ENCODE results near the gene ETFA. TPM values are rescaled to one million over a fixed set of nuclear protein-coding genes. Genes with fewer than 3 reads are reported as not detected.

Gene ETFA
- polyA plus RNA-seq, 3 donors, result 62.1 to 178 (median 166) TPM

GRCh38 chr15:76333720-76334437, 22.6 kb upstream of the ETFA start:
- Mint-ChIP-seq H3K4me1 (peaks cover 38% of the 10 kb centered on the region), H3K27ac (peak overlapping the region in 2 of 7 donors; percentile 1 to 58), H3K9me3 (peaks cover 0 to 34% (median 25%) of the 10 kb centered on the region in 7 donors), H3K27me3 (ENCODE audit: low read depth in 3 of 3) (peaks cover 58 to 77% (median 68%) of the 10 kb centered on the region in 3 donors), H3K36me3 (peaks cover 8 to 22% of the 10 kb centered on the region in 2 donors), H3K4me3 (peak overlapping the region in 1 of 2 donors; percentile 94)
- Histone ChIP-seq H3K9me3 (replicated peaks in 1 of 2; ENCODE audit: control insufficient read depth in 1 of 2, insufficient read depth in 1 of 2, low read length in 2 of 2) (peaks cover 2 to 19% of the 10 kb centered on the region in 2 donors), H3K4me2 (replicated peaks; ENCODE audit: extremely low read depth, low read length, poor library complexity, severe bottlenecking) (no peak overlapping the region), H3K36me3 (replicated peaks in 1 of 2; ENCODE audit: control insufficient read depth in 1 of 2, insufficient read depth in 2 of 2, low read length in 2 of 2) (no peaks in the 10 kb centered on the region), H3K9ac (ENCODE audit: insufficient read depth, low read length, poor library complexity, severe bottlenecking) (no peak overlapping the region), H3K4me1 (ENCODE audit: control insufficient read depth in 1 of 2, insufficient read depth in 2 of 2, low read length in 2 of 2) (peaks cover 40 to 41% of the 10 kb centered on the region in 2 donors), H2AFZ (ENCODE audit: insufficient read depth, low read depth, low read length, poor library complexity, severe bottlenecking) (no peak overlapping the region), H4K20me1 (ENCODE audit: insufficient read depth, low read length) (peaks cover 5% of the 10 kb centered on the region), H3K4me3 (replicated peaks in 1 of 3; ENCODE audit: low read depth in 2 of 3, low read length in 3 of 3) (no peak overlapping the region), H3K79me2 (ENCODE audit: insufficient read depth, low read length) (no peaks in the 10 kb centered on the region), H3K27ac (ENCODE audit: low read depth in 1 of 2, low read length in 2 of 2) (no peak overlapping the region), H3K27me3 (ENCODE audit: control insufficient read depth in 2 of 2, insufficient read depth in 2 of 2, low read length in 2 of 2) (peaks cover 31 to 66% of the 10 kb centered on the region in 2 donors)
- WGBS (ENCODE audit: insufficient coverage), result 46% methylated on average over 6 of the region's 9 CpGs
- intact Hi-C loops (cut with micrococcal nuclease), result no loop called here
- TF ChIP-seq, protein P1, sequence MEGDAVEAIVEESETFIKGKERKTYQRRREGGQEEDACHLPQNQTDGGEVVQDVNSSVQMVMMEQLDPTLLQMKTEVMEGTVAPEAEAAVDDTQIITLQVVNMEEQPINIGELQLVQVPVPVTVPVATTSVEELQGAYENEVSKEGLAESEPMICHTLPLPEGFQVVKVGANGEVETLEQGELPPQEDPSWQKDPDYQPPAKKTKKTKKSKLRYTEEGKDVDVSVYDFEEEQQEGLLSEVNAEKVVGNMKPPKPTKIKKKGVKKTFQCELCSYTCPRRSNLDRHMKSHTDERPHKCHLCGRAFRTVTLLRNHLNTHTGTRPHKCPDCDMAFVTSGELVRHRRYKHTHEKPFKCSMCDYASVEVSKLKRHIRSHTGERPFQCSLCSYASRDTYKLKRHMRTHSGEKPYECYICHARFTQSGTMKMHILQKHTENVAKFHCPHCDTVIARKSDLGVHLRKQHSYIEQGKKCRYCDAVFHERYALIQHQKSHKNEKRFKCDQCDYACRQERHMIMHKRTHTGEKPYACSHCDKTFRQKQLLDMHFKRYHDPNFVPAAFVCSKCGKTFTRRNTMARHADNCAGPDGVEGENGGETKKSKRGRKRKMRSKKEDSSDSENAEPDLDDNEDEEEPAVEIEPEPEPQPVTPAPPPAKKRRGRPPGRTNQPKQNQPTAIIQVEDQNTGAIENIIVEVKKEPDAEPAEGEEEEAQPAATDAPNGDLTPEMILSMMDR (IDR thresholded peaks at IDR 0.05), result peak; percentile 21
- DNase-seq, result no peak

DNA sequence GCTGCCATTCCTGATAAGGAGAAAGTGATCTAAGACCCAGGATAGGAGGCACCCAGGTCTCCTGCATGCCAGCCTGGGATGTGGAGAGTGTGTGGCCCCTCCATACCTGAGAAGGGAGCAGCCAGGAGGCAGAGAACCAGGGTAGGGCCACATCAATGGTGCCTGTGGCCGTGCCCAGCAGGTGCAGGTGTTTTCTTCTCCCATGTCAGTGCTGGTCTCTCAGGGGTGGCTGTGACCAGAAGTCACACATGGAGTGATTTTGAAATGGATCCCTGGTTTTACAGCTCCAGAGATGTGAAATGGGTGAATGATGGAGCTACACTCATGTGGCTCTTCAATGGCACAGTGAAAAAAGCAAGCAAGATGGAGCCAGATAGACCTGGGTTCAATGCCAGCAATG, 22.0 kb upstream of the ETFA start:
- Histone ChIP-seq H3K27ac (ENCODE audit: low read depth in 1 of 2, low read length in 2 of 2) (no peak overlapping the region), H3K27me3 (ENCODE audit: control insufficient read depth in 2 of 2, insufficient read depth in 2 of 2, low read length in 2 of 2) (peaks cover 27 to 61% of the 10 kb centered on the region in 2 donors), H3K36me3 (replicated peaks in 1 of 2; ENCODE audit: control insufficient read depth in 1 of 2, insufficient read depth in 2 of 2, low read length in 2 of 2) (no peaks in the 10 kb centered on the region), H4K20me1 (ENCODE audit: insufficient read depth, low read length) (no peaks in the 10 kb centered on the region), H2AFZ (ENCODE audit: insufficient read depth, low read depth, low read length, poor library complexity, severe bottlenecking) (no peak overlapping the region), H3K9ac (ENCODE audit: insufficient read depth, low read length, poor library complexity, severe bottlenecking) (no peak overlapping the region), H3K9me3 (replicated peaks in 1 of 2; ENCODE audit: control insufficient read depth in 1 of 2, insufficient read depth in 1 of 2, low read length in 2 of 2) (peaks cover 2 to 19% of the 10 kb centered on the region in 2 donors), H3K4me2 (replicated peaks; ENCODE audit: extremely low read depth, low read length, poor library complexity, severe bottlenecking) (no peak overlapping the region), H3K79me2 (ENCODE audit: insufficient read depth, low read length) (no peaks in the 10 kb centered on the region), H3K4me1 (ENCODE audit: control insufficient read depth in 1 of 2, insufficient read depth in 2 of 2, low read length in 2 of 2) (peaks cover 35 to 36% of the 10 kb centered on the region in 2 donors), H3K4me3 (replicated peaks in 1 of 3; ENCODE audit: low read depth in 2 of 3, low read length in 3 of 3) (no peak overlapping the region)
- intact Hi-C loops (cut with micrococcal nuclease), result no loop called here
- H3K4me1 Mint-ChIP-seq, result peaks cover 33% of the 10 kb centered on the region
- no peak overlapping the region for H3K27ac Mint-ChIP-seq
- DNase-seq, result no peak
- peaks cover 2 to 16% of the 10 kb centered on the region in 2 donors for H3K36me3 Mint-ChIP-seq
- 100% methylated on average over 1 of the region's 1 CpG for WGBS (ENCODE audit: insufficient coverage)
- H3K9me3 Mint-ChIP-seq, result peaks cover 0 to 32% (median 22%) of the 10 kb centered on the region in 7 donors
- peaks cover 52 to 77% (median 62%) of the 10 kb centered on the region in 3 donors for H3K27me3 Mint-ChIP-seq (ENCODE audit: low read depth in 3 of 3)
- peak overlapping the region in 1 of 2 donors; percentile 7 for H3K4me3 Mint-ChIP-seq
- TF ChIP-seq, protein P1 (IDR thresholded peaks at IDR 0.05), result no peak
